Small intestine (tissue), 7 donors: ENCODE results near the gene PRDM10. TPM values are rescaled to one million over a fixed set of nuclear protein-coding genes. Genes with fewer than 3 reads are reported as not detected.
A peak's percentile ranks its signal among the peaks of the same experiment; 100 is the strongest.

Experiments used
- DNase-seq, 2 donors: peaks; one replicate each; pipeline versions ENCODE4 v3.0.0 to v3.0.0-alpha.2; 2013
- FAIRE-seq: peaks from 2 replicates; lab custom pipeline; 2012; peaks lifted over from hg19 to GRCh38; lab: Jason Lieb, UNC
- H3K27ac ChIP-seq, 3 donors: one replicate each; pipeline ENCODE4 v1.5.1; 2013; ENCODE audit warnings: low read length in 2 of 3, mild to moderate bottlenecking in 2 of 3, control low read depth in 1 of 3, inconsistent platforms in 1 of 3, low read depth in 1 of 3, moderate library complexity in 1 of 3
- H3K27me3 ChIP-seq, 3 donors: one replicate each; pipeline ENCODE4 v1.6.1; 2013; ENCODE audit warnings: low read length in 3 of 3, inconsistent platforms in 1 of 3; ENCODE audit not compliant: control insufficient read depth in 3 of 3, insufficient read depth in 3 of 3
- H3K36me3 ChIP-seq, 3 donors: one replicate each; pipeline ENCODE4 v1.6.1; 2013; ENCODE audit warnings: low read length in 3 of 3, inconsistent platforms in 1 of 3, low read depth in 1 of 3, mild to moderate bottlenecking in 1 of 3, moderate library complexity in 1 of 3; ENCODE audit not compliant: control insufficient read depth in 3 of 3, insufficient read depth in 2 of 3
- H3K4me1 ChIP-seq, 3 donors: one replicate each; pipeline ENCODE4 v1.6.1; 2013; ENCODE audit warnings: low read length in 2 of 3, inconsistent platforms in 1 of 3, low read depth in 1 of 3, mild to moderate bottlenecking in 1 of 3, moderate library complexity in 1 of 3; ENCODE audit not compliant: control insufficient read depth in 3 of 3, insufficient read depth in 2 of 3
- H3K4me3 ChIP-seq, 3 donors: one replicate each; pipeline ENCODE4 v1.5.1; 2013; ENCODE audit warnings: low read length in 3 of 3, control low read depth in 1 of 3, inconsistent platforms in 1 of 3, low read depth in 1 of 3, mild to moderate bottlenecking in 1 of 3, moderate library complexity in 1 of 3
- H3K9me3 ChIP-seq, 2 donors: one replicate each; pipeline ENCODE4 v1.6.1; 2013; ENCODE audit warnings: low read depth in 1 of 2, low read length in 1 of 2; ENCODE audit not compliant: control insufficient read depth in 2 of 2, insufficient read depth in 1 of 2
- WGBS, 3 donors: extraction: QIAGEN DNeasy Blood & Tissue Kit; methylation state at CpG; one replicate each; pipeline ENCODE4 v1.1.7; 2013; 5-methylcytosine and 5-hydroxymethylcytosine counted together
- polyA plus RNA-seq, 4 donors: library from polyadenylated mRNA; stranded (reverse) in 3 of 4; unstranded in 1 of 4; fragments of 200-250 nt in 3 of 4; fragments of 120-200 nt in 1 of 4; gene quantifications; one replicate each; pipeline versions ENCODE4 v1.2.1 to v1.2.3, GENCODE V29; 2013
- donor health status: healthy with polysubstance abuse.
- donor health status: control.
- donor health status: control.
- donor health status: Bipolar disorder and iron deficiency.
- donor health status: healthy.

PRDM10 gene
- polyA plus RNA-seq, 4 donors, result 2.7 to 8.8 (median 3.3) TPM

DNA sequence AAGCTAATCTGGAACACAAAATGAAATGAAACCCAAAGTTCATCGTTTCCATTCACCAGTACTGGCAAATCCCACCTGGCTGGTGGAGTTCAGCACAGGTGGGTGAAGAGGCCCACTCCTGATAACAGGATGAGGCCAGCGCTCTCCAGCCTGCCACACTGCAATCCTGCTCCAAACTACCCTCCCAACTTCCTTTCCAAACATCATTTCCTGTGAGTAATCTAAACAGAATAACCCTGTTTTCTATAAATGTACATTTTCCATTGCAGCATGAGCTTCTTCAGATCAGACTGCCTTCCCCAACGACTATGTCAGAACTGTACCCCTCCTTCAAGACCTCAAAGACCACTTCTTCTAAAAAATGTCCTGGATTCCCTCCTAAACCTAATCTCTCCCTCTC lies 91.3 kb downstream of the PRDM10 start:
- DNase-seq, result no peak
- Histone ChIP-seq H3K4me3 (no peak overlapping the region), H3K36me3 (peaks cover 10 to 52% (median 21%) of the 10 kb centered on the region in 3 donors), H3K4me1 (peaks cover 0 to 2% (median 0%) of the 10 kb centered on the region in 3 donors), H3K27me3 (no peaks in the 10 kb centered on the region), H3K27ac (no peak overlapping the region), H3K9me3 (no peaks in the 10 kb centered on the region)
- no peak for FAIRE-seq
- whole genome bisulfite sequencing, 3 donors, result 52 to 76% (median 66%) methylated on average over 3 of the region's 3 CpGs

DNA sequence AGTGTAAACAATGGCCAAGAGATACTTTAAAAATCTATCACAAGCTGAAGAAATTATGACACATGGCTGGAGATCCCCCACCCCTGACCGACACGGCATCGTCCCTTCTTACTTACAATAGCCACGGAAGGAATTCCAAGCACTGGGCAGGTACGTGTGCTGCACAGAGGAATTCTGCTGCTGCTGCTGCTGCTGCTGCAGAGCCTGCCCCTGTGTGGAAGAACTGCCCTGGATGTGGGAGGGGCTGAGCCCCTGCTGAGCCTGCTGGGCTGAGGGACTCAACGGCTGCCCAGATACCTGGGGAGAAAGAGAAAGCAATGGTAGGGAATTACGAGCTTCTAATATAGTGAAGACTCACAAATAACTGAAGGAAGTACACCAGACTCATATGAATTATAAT lies 92.3 kb downstream of the PRDM10 start:
- FAIRE-seq, result no peak
- Histone ChIP-seq H3K27me3 (no peaks in the 10 kb centered on the region), H3K36me3 (peaks cover 9 to 50% (median 18%) of the 10 kb centered on the region in 3 donors), H3K9me3 (no peaks in the 10 kb centered on the region), H3K4me1 (peaks cover 0 to 2% (median 0%) of the 10 kb centered on the region in 3 donors), H3K4me3 (no peak overlapping the region), H3K27ac (no peak overlapping the region)
- 91 to 99% (median 95%) methylated on average over 7 of the region's 7 CpGs for WGBS, 3 donors
- no peak for DNase-seq

DNA sequence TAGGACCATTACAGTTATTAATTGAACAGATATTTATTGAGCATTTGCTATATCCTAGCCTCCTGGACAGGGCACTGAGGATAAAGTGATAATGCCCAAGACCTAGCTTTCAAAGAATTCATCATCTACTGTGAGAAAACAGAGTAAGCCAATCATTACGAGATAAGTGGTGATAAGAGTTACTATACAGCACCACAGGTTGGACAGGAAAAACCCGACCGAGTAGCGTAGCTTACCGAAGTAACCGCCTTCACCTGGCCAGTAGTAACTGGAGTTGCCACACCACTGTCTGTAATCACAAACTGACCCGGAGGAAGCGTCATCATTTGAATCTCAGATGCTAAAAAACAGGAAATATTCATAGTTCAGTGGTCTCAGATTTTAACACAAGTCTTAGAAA lies 97.2 kb downstream of the PRDM10 start:
- DNase-seq, result no peak
- peaks cover 8 to 42% (median 13%) of the 10 kb centered on the region in 3 donors for H3K36me3 ChIP-seq
- no peaks in the 10 kb centered on the region for H3K9me3 ChIP-seq
- H3K4me3 ChIP-seq, result no peak overlapping the region
- H3K27ac ChIP-seq, result no peak overlapping the region
- 89 to 93% (median 89%) methylated on average over 8 of the region's 8 CpGs for WGBS, 3 donors
- no peaks in the 10 kb centered on the region for H3K4me1 ChIP-seq
- H3K27me3 ChIP-seq, result no peaks in the 10 kb centered on the region
- no peak for FAIRE-seq

DNA sequence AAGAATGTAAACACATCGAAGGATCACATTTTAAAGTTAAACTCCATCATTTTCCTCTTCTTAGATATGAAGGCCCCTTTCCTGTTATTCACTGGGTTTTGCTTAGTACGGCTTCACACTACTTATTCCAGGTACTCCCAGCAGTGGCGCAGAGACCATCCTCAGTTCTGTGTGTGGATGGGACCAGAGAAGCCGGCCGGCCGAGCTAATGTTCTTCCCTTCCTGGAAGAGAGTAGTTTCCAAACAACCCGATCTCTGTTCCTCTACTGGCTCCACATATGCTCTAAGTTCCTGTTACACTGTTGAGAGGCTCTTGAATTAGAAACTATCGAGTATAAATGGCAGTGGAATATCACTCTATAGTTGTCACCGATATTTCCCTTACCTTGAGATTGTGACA lies 106.6 kb downstream of the PRDM10 start:
- Histone ChIP-seq H3K36me3 (peaks cover 0 to 16% (median 6%) of the 10 kb centered on the region in 3 donors), H3K27ac (peak overlapping the region in 2 of 3 donors; percentile 3 to 70), H3K9me3 (no peaks in the 10 kb centered on the region), H3K4me3 (peak overlapping the region in 2 of 3 donors; percentile 87 to 98), H3K27me3 (no peaks in the 10 kb centered on the region), H3K4me1 (peaks cover 0 to 7% (median 3%) of the 10 kb centered on the region in 3 donors)
- WGBS, 3 donors, result 65 to 66% (median 65%) methylated on average over 9 of the region's 9 CpGs
- DNase-seq (no peak), FAIRE-seq (no peak)

DNA sequence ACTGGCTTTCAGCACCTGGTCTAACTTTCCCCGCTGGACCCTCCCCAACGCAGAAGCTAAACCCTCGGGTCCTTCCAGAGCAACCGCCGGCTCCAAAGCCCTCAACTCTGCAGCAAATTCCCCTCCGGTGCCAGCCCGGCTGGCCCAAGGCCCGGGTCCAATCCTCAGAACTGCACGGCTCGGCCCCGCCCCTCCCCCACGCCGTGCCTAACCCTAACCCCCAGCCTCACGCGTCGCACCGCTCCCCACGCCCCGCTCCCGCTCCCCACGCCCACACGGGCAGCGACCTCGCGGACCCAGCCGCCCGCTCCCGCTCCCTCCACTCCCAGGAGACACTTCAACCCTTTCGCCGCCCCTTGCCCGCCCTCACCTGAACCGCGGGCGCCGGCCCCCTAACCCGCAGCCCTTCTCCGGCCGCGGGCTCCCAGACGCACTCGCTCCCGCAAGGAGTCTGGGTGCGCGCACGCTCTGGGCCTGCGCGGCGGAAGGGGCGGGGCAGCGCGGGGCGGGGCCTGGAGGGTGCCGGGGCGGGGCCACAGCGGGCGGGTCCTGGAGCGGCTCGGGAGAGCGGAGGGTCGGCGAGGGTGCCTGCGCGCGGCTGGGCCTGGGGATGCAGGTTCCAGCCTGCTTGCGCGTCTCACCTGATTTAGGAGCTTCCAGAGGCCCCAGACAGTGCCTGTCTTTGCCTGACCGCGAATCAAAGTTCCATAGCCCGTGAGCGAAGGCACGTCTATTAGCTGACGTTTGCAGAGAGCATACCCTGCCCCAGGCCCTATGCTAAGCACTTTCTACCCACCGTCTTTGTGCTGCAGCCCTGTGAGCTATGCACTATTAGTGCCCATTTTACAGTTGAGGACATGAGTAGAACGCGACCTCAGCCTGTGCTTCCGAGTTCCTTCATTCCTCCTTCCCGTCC lies 107.3 kb downstream of the PRDM10 start, which contains the start of gene NFRKB:
Gene NFRKB (minus strand): TSS at position 453 of the 916 bp plus-strand sequence. CDS start 2,729 bp downstream, outside the sequence.
- 0 to 1% (median 1%) methylated on average over 52 to 77 of the region's 77 CpGs for WGBS, 3 donors
- peaks cover 0 to 19% (median 6%) of the 10 kb centered on the region in 3 donors for H3K36me3 ChIP-seq
- DNase-seq (peak; percentile 83 to 92), FAIRE-seq (no peak)
- peak within 1 kb of the TSS; percentile 87 to 98 (median 98) for H3K4me3 ChIP-seq
- peak within 1 kb of the TSS; percentile 79 to 83 (median 82) for H3K27ac ChIP-seq
- no peaks in the 10 kb centered on the region for H3K27me3 ChIP-seq
- H3K4me1 ChIP-seq, result peaks cover 0 to 7% (median 3%) of the 10 kb centered on the region in 3 donors
- H3K9me3 ChIP-seq, result no peaks in the 10 kb centered on the region

DNA sequence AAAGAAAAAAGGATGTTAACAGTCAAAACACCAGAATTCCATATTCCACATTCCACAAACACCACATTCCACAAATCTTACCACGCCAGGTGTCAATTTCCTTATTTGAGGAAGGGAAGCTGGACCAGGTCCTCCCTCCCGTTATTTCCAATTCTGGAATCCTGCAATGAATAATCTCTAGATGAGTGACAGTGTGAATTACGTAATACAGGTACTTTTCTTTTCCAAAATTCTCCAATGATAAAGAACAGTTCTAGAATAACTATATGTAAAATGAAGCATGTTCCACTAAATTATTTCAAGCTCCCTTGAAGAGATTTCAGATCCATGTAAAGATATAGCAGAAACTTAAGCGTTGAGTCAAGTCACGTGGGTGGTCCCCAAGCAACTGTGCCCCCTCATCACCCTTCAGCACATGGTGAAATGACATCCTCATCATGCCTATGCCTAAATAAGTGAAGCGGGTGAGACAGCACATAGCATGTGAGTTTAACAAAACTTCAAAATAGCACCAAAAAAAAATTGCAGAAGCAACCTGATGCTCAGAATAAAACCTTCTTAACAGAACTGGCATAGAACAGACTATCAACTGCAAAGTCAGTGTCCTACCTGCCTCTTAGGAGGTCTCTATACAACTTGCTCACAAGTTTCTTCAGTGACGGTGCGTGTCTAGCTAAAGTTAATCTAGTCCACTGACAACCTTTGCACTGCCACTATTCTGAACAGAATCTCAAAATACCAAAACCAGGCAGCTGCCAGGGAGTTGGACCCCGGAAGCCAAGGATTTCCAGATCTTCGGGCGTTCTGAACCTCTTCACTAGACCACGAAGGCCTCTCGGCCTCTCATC lies 108.1 kb downstream of the PRDM10 start:
- H3K27me3 ChIP-seq, result no peaks in the 10 kb centered on the region
- peaks cover 0 to 19% (median 8%) of the 10 kb centered on the region in 3 donors for H3K36me3 ChIP-seq
- H3K4me3 ChIP-seq, result peak overlapping the region; percentile 87 to 98 (median 98)
- H3K9me3 ChIP-seq, result no peaks in the 10 kb centered on the region
- H3K4me1 ChIP-seq, result peaks cover 0 to 7% (median 3%) of the 10 kb centered on the region in 3 donors
- WGBS, 3 donors, result 19 to 25% (median 21%) methylated on average over 13 of the region's 13 CpGs
- no peak for FAIRE-seq
- DNase-seq, result peak in 1 of 2 donors; percentile 40
- H3K27ac ChIP-seq, result peak overlapping the region; percentile 79 to 83 (median 82)

DNA sequence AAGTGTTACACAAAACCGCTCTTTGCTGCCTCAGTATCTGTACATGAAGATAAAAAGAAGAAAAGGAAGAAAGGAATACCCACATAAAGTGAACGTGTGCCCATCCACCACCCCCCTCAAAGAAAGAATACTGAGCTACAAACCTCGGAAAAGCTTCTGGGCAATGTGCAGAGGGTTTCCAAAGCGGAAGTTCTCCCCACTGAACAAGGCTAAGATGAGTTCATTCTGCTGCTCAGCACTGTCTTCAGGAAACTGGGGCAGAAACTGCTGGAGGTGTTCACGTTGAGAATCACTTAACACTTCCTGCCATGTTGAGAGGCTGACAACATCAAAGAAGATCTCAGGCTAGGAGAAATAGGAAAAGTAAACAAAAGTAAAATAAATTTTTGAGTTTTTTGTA lies 114.2 kb downstream of the PRDM10 start:
- Histone ChIP-seq H3K4me1 (no peaks in the 10 kb centered on the region), H3K36me3 (peaks cover 21 to 59% (median 42%) of the 10 kb centered on the region in 3 donors), H3K27ac (no peak overlapping the region), H3K4me3 (no peak overlapping the region), H3K9me3 (no peaks in the 10 kb centered on the region), H3K27me3 (no peaks in the 10 kb centered on the region)
- WGBS, 3 donors, result 80 to 90% (median 84%) methylated on average over 5 of the region's 5 CpGs
- DNase-seq (no peak), FAIRE-seq (no peak)

DNA sequence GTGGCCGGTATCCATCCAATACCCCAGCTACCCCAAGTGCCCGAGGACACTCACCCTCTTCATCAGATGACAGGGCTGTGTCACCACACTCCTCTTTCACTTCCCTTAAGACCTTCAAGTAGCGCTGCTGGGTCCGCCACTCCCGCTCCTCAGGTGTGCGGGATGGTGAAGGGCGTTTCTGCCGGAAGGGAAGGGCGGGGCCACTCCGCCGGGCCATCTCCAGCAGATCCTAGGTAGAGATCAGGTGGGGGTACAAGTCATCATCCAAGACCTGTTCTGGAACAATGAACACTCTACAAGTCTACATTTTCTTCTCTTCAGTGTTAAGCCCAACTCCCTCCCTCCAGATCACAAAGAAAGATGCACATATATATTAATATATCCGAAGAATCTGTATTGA lies 117.3 kb downstream of the PRDM10 start:
- peaks cover 28 to 57% (median 48%) of the 10 kb centered on the region in 3 donors for H3K36me3 ChIP-seq
- no peak overlapping the region for H3K4me3 ChIP-seq
- no peaks in the 10 kb centered on the region for H3K27me3 ChIP-seq
- 94 to 96% (median 96%) methylated on average over 12 of the region's 12 CpGs for whole genome bisulfite sequencing, 3 donors
- no peaks in the 10 kb centered on the region for H3K4me1 ChIP-seq
- no peak overlapping the region for H3K27ac ChIP-seq
- FAIRE-seq, result no peak
- DNase-seq, result no peak
- H3K9me3 ChIP-seq, result no peaks in the 10 kb centered on the region
